Neural crest cell (in vitro differentiated cells): ENCODE results near the gene KIRREL1. TPM values are rescaled to one million over a fixed set of nuclear protein-coding genes. Genes with fewer than 3 reads are reported as not detected.

ENCODE experiments used
- DNase-seq: peaks from one replicate; pipeline ENCODE4 v3.0.0; 2021; ENCODE audit warnings: low read depth, mixed read lengths, low spot score
- H3K27ac Mint-ChIP-seq: one replicate; pipeline ENCODE4 v1.8.0; 2021; ENCODE audit warnings: mild to moderate bottlenecking, mixed read lengths; ENCODE audit not compliant: unreplicated experiment
- H3K27me3 Mint-ChIP-seq: 2 replicates; pipeline ENCODE4 v1.8.0; 2021; ENCODE audit warnings: low read depth, mild to moderate bottlenecking, mixed read lengths
- H3K36me3 Mint-ChIP-seq: 2 replicates; pipeline ENCODE4 v1.8.0; 2021; ENCODE audit warnings: low read depth, mild to moderate bottlenecking, mixed read lengths
- H3K4me1 Mint-ChIP-seq: 2 replicates; pipeline ENCODE4 v1.8.0; 2021; ENCODE audit warnings: mixed read lengths
- H3K4me3 Mint-ChIP-seq: one replicate; pipeline ENCODE4 v1.8.0; 2021; ENCODE audit warnings: mild to moderate bottlenecking, mixed read lengths
- H3K9me3 Mint-ChIP-seq: 2 replicates; pipeline ENCODE4 v1.8.0; 2021; ENCODE audit warnings: mixed read lengths
- total RNA-seq: library from RNA; stranded (reverse); gene quantifications from 2 replicates; pipeline ENCODE4 v1.2.1, GENCODE V29; 2021
- TF ChIP-seq, protein P1 (sequence below): fragments of 200-600 bp; sonication (generic); conservative IDR thresholded peaks from 2 replicates; pipeline ENCODE4 v1.5.0; 2021; ENCODE audit warnings: antibody characterized with exemption, mild to moderate bottlenecking

Gene KIRREL1
- total RNA-seq, 1 donor from 2014 or later = 64.9 TPM

DNA sequence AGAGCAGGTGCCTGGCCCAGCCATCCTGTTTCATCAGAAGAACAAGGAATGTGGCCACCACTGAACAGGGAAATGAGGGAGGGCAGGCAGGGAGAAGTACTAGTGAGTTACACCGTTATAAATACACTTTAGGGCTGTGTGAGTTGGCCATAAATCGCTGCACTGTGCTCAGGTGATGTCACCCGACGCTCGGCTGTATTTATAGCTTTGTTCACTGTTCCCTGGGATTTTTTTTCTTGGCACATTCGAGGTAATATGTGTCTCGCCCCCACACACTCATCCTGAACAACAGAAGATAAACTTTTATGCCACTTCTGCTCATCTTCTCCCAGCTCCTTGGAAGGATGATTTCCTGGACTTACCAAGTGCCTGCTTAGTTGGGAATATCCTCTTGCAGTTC lies 9.0 kb upstream of the KIRREL1 start:
- H3K36me3 Mint-ChIP-seq = no peaks in the 10 kb centered on the region
- no peaks in the 10 kb centered on the region for H3K27me3 Mint-ChIP-seq
- no peaks in the 10 kb centered on the region for H3K9me3 Mint-ChIP-seq
- H3K4me1 Mint-ChIP-seq = no peaks in the 10 kb centered on the region
- TF ChIP-seq, protein P1, sequence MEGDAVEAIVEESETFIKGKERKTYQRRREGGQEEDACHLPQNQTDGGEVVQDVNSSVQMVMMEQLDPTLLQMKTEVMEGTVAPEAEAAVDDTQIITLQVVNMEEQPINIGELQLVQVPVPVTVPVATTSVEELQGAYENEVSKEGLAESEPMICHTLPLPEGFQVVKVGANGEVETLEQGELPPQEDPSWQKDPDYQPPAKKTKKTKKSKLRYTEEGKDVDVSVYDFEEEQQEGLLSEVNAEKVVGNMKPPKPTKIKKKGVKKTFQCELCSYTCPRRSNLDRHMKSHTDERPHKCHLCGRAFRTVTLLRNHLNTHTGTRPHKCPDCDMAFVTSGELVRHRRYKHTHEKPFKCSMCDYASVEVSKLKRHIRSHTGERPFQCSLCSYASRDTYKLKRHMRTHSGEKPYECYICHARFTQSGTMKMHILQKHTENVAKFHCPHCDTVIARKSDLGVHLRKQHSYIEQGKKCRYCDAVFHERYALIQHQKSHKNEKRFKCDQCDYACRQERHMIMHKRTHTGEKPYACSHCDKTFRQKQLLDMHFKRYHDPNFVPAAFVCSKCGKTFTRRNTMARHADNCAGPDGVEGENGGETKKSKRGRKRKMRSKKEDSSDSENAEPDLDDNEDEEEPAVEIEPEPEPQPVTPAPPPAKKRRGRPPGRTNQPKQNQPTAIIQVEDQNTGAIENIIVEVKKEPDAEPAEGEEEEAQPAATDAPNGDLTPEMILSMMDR = no peak
- no peak for DNase-seq
- H3K27ac Mint-ChIP-seq = no peak overlapping the region
- H3K4me3 Mint-ChIP-seq = no peak overlapping the region

DNA sequence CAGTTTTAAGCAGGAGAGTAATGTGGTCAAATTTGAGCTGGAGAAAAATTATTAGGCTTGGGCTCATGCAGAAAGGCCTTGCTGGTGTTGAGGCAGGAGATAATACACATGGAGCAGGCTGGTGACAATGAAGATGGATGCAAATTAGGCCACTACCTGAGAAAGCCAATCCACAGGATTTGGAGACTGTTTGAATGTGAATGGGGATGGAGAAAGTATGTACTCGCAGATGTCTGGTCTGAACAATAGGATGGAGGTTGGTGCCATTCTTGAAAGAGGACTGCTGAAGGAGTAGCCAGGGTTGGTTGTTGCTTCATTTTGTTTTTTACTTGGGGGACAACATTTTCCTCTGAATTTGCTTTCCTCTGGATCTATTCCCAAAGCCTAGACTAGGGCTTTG lies 8.0 kb upstream of the KIRREL1 start:
- H3K4me3 Mint-ChIP-seq = no peak overlapping the region
- DNase-seq = no peak
- no peaks in the 10 kb centered on the region for H3K4me1 Mint-ChIP-seq
- H3K27me3 Mint-ChIP-seq = no peaks in the 10 kb centered on the region
- TF ChIP-seq, protein P1 = no peak
- H3K27ac Mint-ChIP-seq = no peak overlapping the region
- H3K36me3 Mint-ChIP-seq = no peaks in the 10 kb centered on the region
- H3K9me3 Mint-ChIP-seq = no peaks in the 10 kb centered on the region

DNA sequence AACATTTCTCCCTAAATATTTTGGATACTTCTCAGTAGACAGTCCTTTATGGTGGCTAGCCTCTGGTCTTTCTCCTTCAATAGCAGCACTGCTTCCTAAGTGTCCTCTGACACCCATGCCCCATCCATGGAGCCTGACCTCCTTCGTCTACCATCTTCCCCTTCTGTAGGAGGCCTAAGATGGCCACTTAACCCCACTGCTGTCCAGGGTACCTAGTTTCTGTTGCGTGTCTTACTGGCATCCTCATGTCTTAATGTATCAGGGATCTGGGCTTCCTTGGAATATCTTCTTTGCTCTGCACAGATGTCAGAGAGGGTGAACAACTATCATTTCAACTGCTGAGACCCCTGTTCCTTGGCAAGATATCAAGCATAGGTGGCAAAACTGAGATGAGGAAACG lies 5.4 kb upstream of the KIRREL1 start:
- Mint-ChIP-seq H3K9me3 (no peaks in the 10 kb centered on the region), H3K4me1 (peaks cover 10% of the 10 kb centered on the region), H3K4me3 (no peak overlapping the region), H3K36me3 (no peaks in the 10 kb centered on the region), H3K27ac (no peak overlapping the region), H3K27me3 (peaks cover 2% of the 10 kb centered on the region)
- DNase-seq = no peak
- TF ChIP-seq, protein P1 = no peak

DNA sequence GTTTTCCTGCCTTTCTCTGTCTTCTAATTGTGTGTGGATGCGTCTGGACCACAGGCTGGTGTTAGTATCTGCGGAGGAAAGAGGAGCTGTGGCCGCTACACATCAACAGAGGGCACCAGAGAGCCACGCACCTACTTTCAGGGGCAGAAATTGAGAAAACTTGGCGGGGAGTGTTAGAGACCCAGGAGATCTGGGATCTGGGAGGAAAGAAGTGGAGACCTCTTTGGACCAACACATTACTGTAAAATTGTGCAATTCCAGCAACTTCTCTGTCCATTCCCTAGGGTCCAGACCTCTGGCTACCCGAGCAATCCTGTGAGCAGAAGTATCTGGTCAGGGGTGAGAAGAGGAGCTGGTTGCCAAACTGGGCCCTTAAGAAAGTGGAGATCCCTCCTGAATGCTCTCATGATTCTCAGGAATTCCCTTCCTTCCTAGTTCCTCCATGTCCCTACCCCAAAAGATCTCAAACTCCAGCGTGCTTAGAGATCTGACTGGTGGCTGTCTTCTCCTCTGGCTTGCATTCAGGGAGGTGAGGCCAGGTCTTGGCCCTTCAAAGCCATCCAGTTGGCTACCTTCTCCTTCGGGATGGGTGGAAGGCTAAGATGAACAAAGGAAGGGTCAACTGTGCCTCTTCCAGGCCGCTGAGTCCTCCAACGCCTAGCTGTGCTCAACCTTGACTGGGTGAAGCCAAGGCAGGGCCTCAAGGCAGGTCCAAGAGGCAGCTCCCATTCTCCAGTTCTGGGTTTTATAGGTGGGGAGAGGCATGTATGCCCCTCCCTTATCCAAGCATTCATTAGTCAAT lies 1.2 kb upstream of the KIRREL1 start:
- no peaks in the 10 kb centered on the region for H3K9me3 Mint-ChIP-seq
- H3K4me1 Mint-ChIP-seq = peaks cover 33% of the 10 kb centered on the region
- H3K27me3 Mint-ChIP-seq = peaks cover 2% of the 10 kb centered on the region
- peak; percentile 77 for DNase-seq
- TF ChIP-seq, protein P1 = peak; percentile 93
- no peaks in the 10 kb centered on the region for H3K36me3 Mint-ChIP-seq
- peak overlapping the region; percentile 83 for H3K4me3 Mint-ChIP-seq
- no peak overlapping the region for H3K27ac Mint-ChIP-seq

DNA sequence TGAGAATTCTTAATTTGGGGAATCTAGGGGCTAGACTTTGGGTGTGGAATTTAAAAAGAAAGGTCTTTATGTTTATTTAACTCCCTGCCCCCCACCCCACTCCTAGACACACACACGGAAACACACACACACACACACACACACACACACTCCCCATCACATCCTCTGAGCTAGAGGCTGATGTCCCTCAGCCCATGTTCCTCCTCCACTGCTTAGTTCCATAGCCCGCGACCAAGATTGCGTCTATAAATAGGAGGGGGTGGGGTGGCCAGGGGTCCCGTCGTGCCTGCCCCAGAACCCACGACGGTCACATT lies 655 bp upstream of the KIRREL1 start:
- Mint-ChIP-seq H3K27me3 (peaks cover 2% of the 10 kb centered on the region), H3K9me3 (no peaks in the 10 kb centered on the region), H3K27ac (peak overlapping the region; percentile 78), H3K4me1 (peaks cover 36% of the 10 kb centered on the region), H3K4me3 (peak overlapping the region; percentile 83), H3K36me3 (no peaks in the 10 kb centered on the region)
- TF ChIP-seq, protein P1 = no peak
- DNase-seq = no peak
